ENCODE measurements around the gene SHPK. TPM values are rescaled to one million over a fixed set of nuclear protein-coding genes. Genes with fewer than 3 reads are reported as not detected.
A peak's percentile ranks its signal among the peaks of the same experiment; 100 is the strongest.

Gene SHPK
- total and polyA plus RNA-seq, 12 donors: 2.3 to 7.6 (median 4.2) TPM

GRCh38 chr17:3590768-3591167, 45.3 kb downstream of the SHPK start:
- peaks cover 5 to 20% (median 13%) of the 10 kb centered on the region in 9 donors for H3K4me1 ChIP-seq
- intact Hi-C loops (cut with DNase I): no loop called here
- peak in 1 of 8 donors; percentile 7 for ATAC-seq

GRCh38 chr17:3590231-3590630, 45.8 kb downstream of the SHPK start:
- intact Hi-C loops (cut with DNase I): no loop called here
- peaks cover 0 to 70% (median 34%) of the 10 kb centered on the region in 9 donors for H3K36me3 ChIP-seq
- no peak for TF ChIP-seq CTCF (IDR thresholded peaks at IDR 0.05)

More at GRCh38 chr17:3590768-3591167, 45.3 kb downstream of the SHPK start:
- Histone ChIP-seq H3K27ac (no peak overlapping the region), H3K27me3 (no peaks in the 10 kb centered on the region), H3K9me3 (no peaks in the 10 kb centered on the region), H3K4me3 (no peak overlapping the region), H3K36me3 (peaks cover 0 to 64% (median 29%) of the 10 kb centered on the region in 9 donors)
- 57 to 69% methylated on average over 15 of the region's 15 CpGs for WGBS, 2 donors
- TF ChIP-seq CTCF (IDR thresholded peaks at IDR 0.05): no peak
- no peak for DNase-seq

GRCh38 chr17:3589784-3590183, 46.3 kb downstream of the SHPK start:
- H3K27ac ChIP-seq: no peak overlapping the region
- intact Hi-C loops (cut with DNase I): no loop called here
- H3K27me3 ChIP-seq: no peaks in the 10 kb centered on the region
- H3K4me1 ChIP-seq: peaks cover 3 to 14% (median 10%) of the 10 kb centered on the region in 9 donors
- no peak overlapping the region for H3K4me3 ChIP-seq
- WGBS, 2 donors: 97 to 98% methylated on average over 22 of the region's 22 CpGs
- TF ChIP-seq CTCF (IDR thresholded peaks at IDR 0.05): no peak
- ATAC-seq (no peak), DNase-seq (no peak)
- no peaks in the 10 kb centered on the region for H3K9me3 ChIP-seq
- peaks cover 0 to 74% (median 34%) of the 10 kb centered on the region in 9 donors for H3K36me3 ChIP-seq

More at GRCh38 chr17:3590231-3590630, 45.8 kb downstream of the SHPK start:
- H3K27ac ChIP-seq: no peak overlapping the region
- H3K4me1 ChIP-seq: peaks cover 5 to 18% (median 13%) of the 10 kb centered on the region in 9 donors
- ATAC-seq (no peak), DNase-seq (no peak)
- no peak overlapping the region for H3K4me3 ChIP-seq
- WGBS, 2 donors: 93 to 95% methylated on average over 15 of the region's 15 CpGs
- H3K27me3 ChIP-seq: no peaks in the 10 kb centered on the region
- no peaks in the 10 kb centered on the region for H3K9me3 ChIP-seq

GRCh38 chr17:3585826-3586225, 50.2 kb downstream of the SHPK start:
- no peak overlapping the region for H3K4me3 ChIP-seq
- intact Hi-C loops (cut with DNase I): no loop called here
- H3K27me3 ChIP-seq: no peaks in the 10 kb centered on the region
- TF ChIP-seq CTCF (IDR thresholded peaks at IDR 0.05): no peak
- H3K9me3 ChIP-seq: no peaks in the 10 kb centered on the region
- DNase-seq (no peak), ATAC-seq (peak in 1 of 8 donors; percentile 27)
- H3K27ac ChIP-seq: no peak overlapping the region
- 94 to 95% methylated on average over 17 of the region's 17 CpGs for WGBS, 2 donors
- H3K36me3 ChIP-seq: peaks cover 0 to 89% (median 40%) of the 10 kb centered on the region in 9 donors
- H3K4me1 ChIP-seq: no peaks in the 10 kb centered on the region
